MCF 10A (cell line): ENCODE results near the gene PACRG. TPM values are rescaled to one million over a fixed set of nuclear protein-coding genes. Genes with fewer than 3 reads are reported as not detected.

Experiments used
- BruUV-seq: library from RNA; stranded (reverse); fragments of 400-500 nt; replicated peaks from 2 replicates; lab custom pipeline; 2021; lab: Mats Ljungman, UMichigan
- CTCF ChIA-PET: fragments of 300-600 bp; sonication (Branson Sonifier 250); formaldehyde crosslinking; extraction: SDS; loops from one replicate; lab custom pipeline; 2021; ENCODE audit warnings: antibody characterized with exemption, inconsistent platforms; lab: Yijun Ruan, JAX
- POLR2A ChIA-PET: fragments of 300-600, 350-650 bp; sonication (Branson Sonifier 250); formaldehyde crosslinking; extraction: SDS; loops from one replicate; lab custom pipeline; 2020; ENCODE audit warnings: antibody characterized with exemption, inconsistent platforms; lab: Yijun Ruan, JAX
- DNase-seq: peaks from one replicate; pipeline ENCODE4 v3.0.0-alpha.2; 2018; ENCODE audit not compliant: unreplicated experiment
- H3K27ac Mint-ChIP-seq: one replicate; pipeline ENCODE4 v1.8.0; 2022; ENCODE audit warnings: mild to moderate bottlenecking, low read depth, mixed read lengths; ENCODE audit not compliant: unreplicated experiment
- H3K27me3 Mint-ChIP-seq: one replicate; pipeline ENCODE4 v1.8.0; 2022; ENCODE audit warnings: mixed read lengths; ENCODE audit not compliant: insufficient read depth, unreplicated experiment
- H3K36me3 Mint-ChIP-seq: one replicate; pipeline ENCODE4 v1.8.0; 2022; ENCODE audit warnings: mild to moderate bottlenecking, moderate library complexity, mixed read lengths; ENCODE audit not compliant: insufficient read depth, unreplicated experiment
- H3K4me1 Mint-ChIP-seq: one replicate; pipeline ENCODE4 v1.8.0; 2022; ENCODE audit warnings: mixed read lengths; ENCODE audit not compliant: insufficient read depth, unreplicated experiment
- H3K4me3 Mint-ChIP-seq: one replicate; pipeline ENCODE4 v1.8.0; 2022; ENCODE audit warnings: mild to moderate bottlenecking, moderate library complexity, mixed read lengths; ENCODE audit not compliant: unreplicated experiment
- H3K9me3 Mint-ChIP-seq: one replicate; pipeline ENCODE4 v1.8.0; 2022; ENCODE audit warnings: mixed read lengths; ENCODE audit not compliant: unreplicated experiment
- CTCF ChIP-seq: fragments of 200-600 bp; IDR thresholded peaks from one replicate; pipeline ENCODE4 v1.8.0; 2022; ENCODE audit warnings: antibody characterized with exemption, mild to moderate bottlenecking; ENCODE audit not compliant: unreplicated experiment
- intact Hi-C: fragments of 100-400 bp; cut with micrococcal nuclease; formaldehyde crosslinking; loops from 2 replicates; pipeline ENCODE4 v1.14.1; 2022
- total RNA-seq: library from RNA; stranded (reverse); gene quantifications from 2 replicates; pipeline ENCODE4 v1.2.3, GENCODE V29; 2022

The PACRG gene
- total RNA-seq, 1 experiment from 2014 or later, result not detected

DNA sequence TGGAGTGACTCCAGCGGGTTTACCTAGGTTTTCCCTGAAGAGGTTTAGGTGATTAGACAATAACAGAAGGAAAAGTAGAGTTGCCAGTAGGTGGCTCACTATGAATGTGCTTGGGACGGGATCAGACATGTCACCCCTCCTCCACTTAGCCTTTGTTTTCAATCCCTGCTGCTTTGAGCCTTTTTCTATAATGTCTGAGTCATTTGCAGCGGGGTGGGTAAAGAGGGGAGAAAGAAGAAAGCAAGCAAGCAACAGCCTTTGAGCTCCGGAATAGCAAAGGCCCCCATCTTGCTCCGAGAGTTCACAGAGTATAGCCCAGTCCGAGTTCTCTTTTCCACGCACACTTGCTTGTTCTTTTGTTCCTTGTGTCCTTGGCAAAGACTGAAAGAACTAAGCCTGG is 129.1 kb downstream of the PACRG start:
- Mint-ChIP-seq H3K27me3 (no peaks in the 10 kb centered on the region), H3K27ac (peak overlapping the region; percentile 81), H3K9me3 (no peaks in the 10 kb centered on the region), H3K4me3 (peak overlapping the region; percentile 66), H3K4me1 (peaks cover 9% of the 10 kb centered on the region), H3K36me3 (no peaks in the 10 kb centered on the region)
- ChIA-PET POLR2A (interaction anchor here (0.6 to 0.7 kb wide), 2 partner anchors 710 to 1419 kb away, joined by 3 read pairs; no protein-coding TSS in a partner anchor), CTCF (interaction anchor here (0.5 to 2.6 kb wide), 27 partner anchors 9 to 1858 kb away, joined by 3 to 16 read pairs (median 3); no protein-coding TSS in a partner anchor)
- TF ChIP-seq CTCF, result peak; percentile 59
- no TSS peak for BruUV-seq
- DNase-seq, result peak; percentile 86
- intact Hi-C loops, result loop anchor here (5.0 to 10.0 kb wide), 3 partner anchors 325 to 1250 kb away; no protein-coding TSS in a partner anchor

DNA sequence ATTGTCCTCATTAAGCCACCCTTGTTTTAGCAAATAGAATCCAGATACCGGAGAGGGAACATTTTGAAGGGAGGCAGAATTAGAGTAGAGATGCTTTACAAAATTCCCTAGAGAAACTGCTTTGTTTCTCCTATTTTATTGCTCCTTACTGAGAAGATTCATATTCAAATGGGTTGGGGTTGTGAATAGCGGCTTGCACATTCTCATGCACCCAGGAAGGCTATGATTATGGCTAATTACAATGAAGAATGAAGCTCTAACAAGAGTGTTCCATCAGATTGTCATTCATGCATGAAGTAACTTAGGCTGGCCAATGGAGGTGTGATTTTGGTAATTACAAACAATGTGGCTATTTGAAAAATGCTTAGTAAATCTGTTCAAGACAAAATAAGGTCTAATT is 129.6 kb downstream of the PACRG start:
- BruUV-seq, result no TSS peak
- Mint-ChIP-seq H3K4me3 (peak overlapping the region; percentile 66), H3K36me3 (no peaks in the 10 kb centered on the region), H3K27ac (peak overlapping the region; percentile 81), H3K4me1 (peaks cover 9% of the 10 kb centered on the region), H3K9me3 (no peaks in the 10 kb centered on the region), H3K27me3 (no peaks in the 10 kb centered on the region)
- ChIA-PET POLR2A (no interaction called here), CTCF (interaction anchor here (0.5 to 2.6 kb wide), 20 partner anchors 8 to 1469 kb away, joined by 3 to 16 read pairs (median 3); no protein-coding TSS in a partner anchor)
- intact Hi-C loops, result loop anchor here (5.0 to 10.0 kb wide), 3 partner anchors 325 to 1250 kb away; no protein-coding TSS in a partner anchor
- no peak for DNase-seq
- no peak for TF ChIP-seq CTCF

- BruUV-seq, result no TSS peak
- no peak for DNase-seq
- Mint-ChIP-seq H3K4me3 (no peak overlapping the region), H3K9me3 (no peaks in the 10 kb centered on the region), H3K27me3 (no peaks in the 10 kb centered on the region), H3K36me3 (no peaks in the 10 kb centered on the region), H3K27ac (no peak overlapping the region), H3K4me1 (no peaks in the 10 kb centered on the region)
- intact Hi-C loops, result no loop called here
- CTCF ChIA-PET, result no interaction called here
- POLR2A ChIA-PET, result interaction anchor here (0.6 kb wide), 1 partner anchor 1892 kb away, joined by 3 read pairs; no protein-coding TSS in a partner anchor
- TF ChIP-seq CTCF, result no peak
Measured at GRCh38 chr6:162862462-162862861, 134.7 kb downstream of the PACRG start.

- H3K27ac Mint-ChIP-seq, result no peak overlapping the region
- TF ChIP-seq CTCF, result no peak
- H3K4me1 Mint-ChIP-seq, result no peaks in the 10 kb centered on the region
- ChIA-PET CTCF (interaction anchor here (1.4 kb wide), 1 partner anchor 12 kb away, joined by 3 read pairs; no protein-coding TSS in a partner anchor), POLR2A (interaction anchor here (0.6 kb wide), 1 partner anchor 1892 kb away, joined by 3 read pairs; no protein-coding TSS in a partner anchor)
- no peak overlapping the region for H3K4me3 Mint-ChIP-seq
- intact Hi-C loops, result no loop called here
- H3K36me3 Mint-ChIP-seq, result no peaks in the 10 kb centered on the region
- H3K9me3 Mint-ChIP-seq, result no peaks in the 10 kb centered on the region
- no peaks in the 10 kb centered on the region for H3K27me3 Mint-ChIP-seq
- DNase-seq, result no peak
- BruUV-seq, result no TSS peak
Measured at GRCh38 chr6:162862941-162863340, 135.2 kb downstream of the PACRG start.
